Measurements from ENCODE around the gene EEFSEC.

DNA sequence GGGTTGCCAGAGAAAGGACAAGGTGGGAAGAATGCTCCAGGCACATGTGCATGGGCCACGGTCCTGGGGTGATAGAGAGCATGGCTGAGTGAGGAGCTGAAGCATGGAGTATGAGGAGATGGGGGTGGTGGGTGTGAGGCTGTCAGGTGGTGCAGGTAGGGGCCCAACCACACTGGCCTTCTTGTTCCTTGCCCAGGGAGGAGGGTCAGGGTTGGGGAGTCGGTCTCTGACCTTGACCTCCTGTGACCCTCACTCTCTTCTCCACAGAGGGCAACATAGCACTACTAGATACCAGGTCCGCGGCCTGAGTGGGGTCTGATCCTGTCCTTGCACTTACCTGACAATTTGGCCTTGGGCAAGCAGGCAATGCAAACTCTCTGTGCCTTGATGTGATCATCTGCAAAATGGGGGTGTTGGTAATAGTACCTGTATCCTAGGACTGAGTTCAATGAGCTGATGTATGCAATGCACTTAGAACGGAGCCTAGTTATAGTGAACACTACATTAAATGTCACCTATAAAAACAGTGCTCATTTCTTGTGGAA, 75.2 kb downstream of the EEFSEC start:
- TF ChIP-seq, protein P1, sequence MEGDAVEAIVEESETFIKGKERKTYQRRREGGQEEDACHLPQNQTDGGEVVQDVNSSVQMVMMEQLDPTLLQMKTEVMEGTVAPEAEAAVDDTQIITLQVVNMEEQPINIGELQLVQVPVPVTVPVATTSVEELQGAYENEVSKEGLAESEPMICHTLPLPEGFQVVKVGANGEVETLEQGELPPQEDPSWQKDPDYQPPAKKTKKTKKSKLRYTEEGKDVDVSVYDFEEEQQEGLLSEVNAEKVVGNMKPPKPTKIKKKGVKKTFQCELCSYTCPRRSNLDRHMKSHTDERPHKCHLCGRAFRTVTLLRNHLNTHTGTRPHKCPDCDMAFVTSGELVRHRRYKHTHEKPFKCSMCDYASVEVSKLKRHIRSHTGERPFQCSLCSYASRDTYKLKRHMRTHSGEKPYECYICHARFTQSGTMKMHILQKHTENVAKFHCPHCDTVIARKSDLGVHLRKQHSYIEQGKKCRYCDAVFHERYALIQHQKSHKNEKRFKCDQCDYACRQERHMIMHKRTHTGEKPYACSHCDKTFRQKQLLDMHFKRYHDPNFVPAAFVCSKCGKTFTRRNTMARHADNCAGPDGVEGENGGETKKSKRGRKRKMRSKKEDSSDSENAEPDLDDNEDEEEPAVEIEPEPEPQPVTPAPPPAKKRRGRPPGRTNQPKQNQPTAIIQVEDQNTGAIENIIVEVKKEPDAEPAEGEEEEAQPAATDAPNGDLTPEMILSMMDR (IDR thresholded peaks at IDR 0.05): no peak
- TF ChIP-seq SIN3A (IDR thresholded peaks at IDR 0.05; ENCODE audit: borderline replicate concordance, insufficient read depth, low read depth, low read length): no peak

All from Panc1 (cell line).